ENCODE results near the gene PAPSS1.

GRCh38 chr4:107630185-107630705 lies 89.8 kb downstream of the PAPSS1 start:
- TF ChIP-seq ZBTB33 (IDR thresholded peaks at IDR 0.05) (no peak), E2F8 (IDR thresholded peaks at IDR 0.05; ENCODE audit: low read depth, partially characterized antibody) (no peak), CBFB (IDR thresholded peaks at IDR 0.05; ENCODE audit: low read depth) (no peak), CTCF (IDR thresholded peaks at IDR 0.05 in 2 of 3, conservative IDR thresholded peaks at IDR 0.05 in 1 of 3; ENCODE audit: control insufficient read depth in 2 of 3, extremely low read depth in 1 of 3, insufficient read depth in 1 of 3, low read depth in 3 of 3, low read length in 3 of 3) (no peak), RFX5 (IDR thresholded peaks at IDR 0.05; ENCODE audit: low read depth, low read length) (no peak), POLR2AphosphoS5 (IDR thresholded peaks at IDR 0.05; ENCODE audit: low read length) (no peak), STAT1 (conservative IDR thresholded peaks at IDR 0.05) (no peak)
